HepG2 (cell line): Measurements from ENCODE around the gene ALPL. TPM values are rescaled to one million over a fixed set of nuclear protein-coding genes. Genes with fewer than 3 reads are reported as not detected.

ENCODE experiments used
- ATAC-seq: fragments of 200-7000 bp; cut with Tn5 transposase; 3 replicates; pipeline ENCODE4 v1.9.1; 2020; ENCODE audit warnings: mild to moderate bottlenecking, moderate library complexity
- BruUV-seq: library from RNA; stranded (reverse); fragments of 400-500 nt; replicated peaks from 2 replicates; lab custom pipeline; 2021; lab: Mats Ljungman, UMichigan
- CTCF ChIA-PET: fragments of 300-600 bp; formaldehyde crosslinking; extraction: SDS; loops from one replicate; lab custom pipeline; 2021; ENCODE audit warnings: low total read pairs, inconsistent platforms, low intra/inter-chr PET ratio; lab: Yijun Ruan, JAX
- POLR2A ChIA-PET: fragments of 350-600 bp; sonication (Branson Sonifier 250); formaldehyde crosslinking; loops from one replicate; lab custom pipeline; 2020; ENCODE audit warnings: antibody characterized with exemption, inconsistent platforms; lab: Yijun Ruan, JAX
- DNase-seq: peaks from one replicate; pipeline ENCODE4 v3.0.0-alpha.2; 2015; ENCODE audit warnings: low spot score
- FAIRE-seq: peaks from 3 replicates; lab custom pipeline; 2011; peaks lifted over from hg19 to GRCh38; lab: Jason Lieb, UNC
- H2AFZ ChIP-seq: one replicate; pipeline ENCODE4 v1.6.1; 2011; ENCODE audit warnings: low read length, inconsistent platforms
- H3K27ac ChIP-seq: fragments of 300-600 bp; 3 replicates; pipeline ENCODE4 v1.8.0; 2011; ENCODE audit warnings: mixed run types, mild to moderate bottlenecking, mixed read lengths, low read length, inconsistent platforms; ENCODE audit not compliant: insufficient read depth; ENCODE audit errors: extremely low read length
- H3K27me3 ChIP-seq, 2 experiments: fragments of 200-600 bp in 1 of 2; 2 replicates in 1 of 2; 3 replicates in 1 of 2; pipeline versions ENCODE4 v1.6.0 to v1.8.0; 2011; ENCODE audit warnings: low read length in 2 of 2, mild to moderate bottlenecking in 2 of 2, moderate library complexity in 2 of 2, inconsistent platforms in 1 of 2; ENCODE audit not compliant: insufficient read depth in 2 of 2, control insufficient read depth in 1 of 2
- H3K36me3 ChIP-seq, 2 experiments: fragments of 200-600 bp in 1 of 2; replicated peaks in 1 of 2; 2 replicates in 1 of 2; 3 replicates in 1 of 2; pipeline versions ENCODE4 v1.5.1 to v1.8.0; 2011; ENCODE audit warnings: low read length in 2 of 2, inconsistent platforms in 1 of 2; ENCODE audit not compliant: insufficient read depth in 2 of 2, control insufficient read depth in 1 of 2
- H3K4me1 ChIP-seq: 2 replicates; pipeline ENCODE4 v1.5.1; 2012; ENCODE audit warnings: low read length, inconsistent platforms; ENCODE audit not compliant: insufficient read depth
- H3K4me2 ChIP-seq: 2 replicates; pipeline ENCODE4 v1.6.0; 2011; ENCODE audit warnings: low read depth, low read length, inconsistent platforms
- H3K4me3 ChIP-seq, 3 experiments: fragments of 200-600 bp in 1 of 3; sonication (generic), shearing (Covaris generic) in 1 of 3; replicated peaks in 1 of 3; 2 replicates each; pipeline ENCODE4 v1.5.1; 2011 to 2016; ENCODE audit warnings: low read length in 3 of 3, inconsistent platforms in 2 of 3, low read depth in 2 of 3, mild to moderate bottlenecking in 2 of 3, control low read depth in 1 of 3, mixed read lengths in 1 of 3; ENCODE audit not compliant: insufficient read depth in 1 of 3
- H3K79me2 ChIP-seq: one replicate; pipeline ENCODE4 v1.6.1; 2011; ENCODE audit warnings: low read length, inconsistent platforms; ENCODE audit not compliant: insufficient read depth
- H3K9ac ChIP-seq: 2 replicates; pipeline ENCODE4 v1.6.0; 2011; ENCODE audit warnings: mild to moderate bottlenecking, low read depth, low read length, inconsistent platforms; ENCODE audit not compliant: insufficient read depth
- H3K9me3 ChIP-seq: 2 replicates; pipeline ENCODE4 v1.5.1; 2012; ENCODE audit warnings: mild to moderate bottlenecking, low read length
- H4K20me1 ChIP-seq: 2 replicates; pipeline ENCODE4 v1.6.0; 2011; ENCODE audit warnings: inconsistent platforms, mild to moderate bottlenecking, low read length, moderate library complexity; ENCODE audit not compliant: insufficient read depth
- ESRRA ChIP-seq: sonication (generic); formaldehyde crosslinking; IDR thresholded peaks from 2 replicates; pipeline ENCODE4 v1.5.1; 2020; ENCODE audit warnings: mild to moderate bottlenecking, low read depth, missing genetic modification reagents
- FOXK2 ChIP-seq: fragments of 450-650 bp; IDR thresholded peaks from 2 replicates; pipeline ENCODE4 v1.6.1; 2016
- HMGA1 ChIP-seq: sonication (generic); formaldehyde crosslinking; conservative IDR thresholded peaks from 2 replicates; pipeline ENCODE4 v1.4.0; 2020; ENCODE audit warnings: missing genetic modification reagents
- SRSF4 ChIP-seq: fragments of 200-400 bp; formaldehyde crosslinking; IDR thresholded peaks from one replicate; pipeline ENCODE4 v1.6.1; 2018; ENCODE audit warnings: mild to moderate bottlenecking, low read depth, low read length, moderate library complexity; ENCODE audit not compliant: poor library complexity, severe bottlenecking
- TBX3 ChIP-seq: fragments of 450-650 bp; IDR thresholded peaks from 2 replicates; pipeline ENCODE4 v1.6.1; 2017; ENCODE audit warnings: antibody characterized with exemption, mild to moderate bottlenecking, inconsistent platforms, borderline replicate concordance
- ZBTB42 ChIP-seq: sonication (generic); formaldehyde crosslinking; IDR thresholded peaks from 2 replicates; pipeline ENCODE4 v1.5.0; 2020; ENCODE audit warnings: mild to moderate bottlenecking, missing genetic modification reagents
- ZNF225 ChIP-seq: sonication (generic); formaldehyde crosslinking; IDR thresholded peaks from 2 replicates; pipeline ENCODE4 v1.4.0; 2020; ENCODE audit warnings: mild to moderate bottlenecking, missing genetic modification reagents
- WGBS: methylation state at CpG from one replicate; pipeline ENCODE4 v1.1.6; 2017; ENCODE audit warnings: low lambda C conversion rate; 5-methylcytosine and 5-hydroxymethylcytosine counted together
- in situ Hi-C: cut with HindIII; loops from 2 replicates; pipeline ENCODE4 v1.10.0; 2017; ENCODE audit warnings: low pct_unique_long_range_greater_than_20kb; ENCODE audit not compliant: extremely low pct_ligation_motif_present
- intact Hi-C: fragments of 100-400 bp; cut with micrococcal nuclease; formaldehyde crosslinking; loops from one replicate; pipeline ENCODE4 v1.10.0; 2022; ENCODE audit not compliant: unreplicated experiment
- polyA plus RNA-seq, 8 experiments: library from polyadenylated mRNA; depleted of rRNA in 3 of 8; stranded (reverse) in 7 of 8; unstranded in 1 of 8; fragments of >200 nt; fragmentation: Illumina TruSeq in 4 of 8; extraction: Trizol in 4 of 8; gene quantifications; 2 replicates each; pipeline versions ENCODE4 v1.2.1 to v1.2.3, GENCODE V29; 2011 to 2016; ENCODE audit warnings: low read depth in 4 of 8, missing spikeins in 1 of 8, mixed read lengths in 1 of 8; ENCODE audit not compliant: insufficient read depth in 1 of 8
- total RNA-seq, 5 experiments: library from RNA; depleted of rRNA; stranded (reverse); fragments of >200 nt; fragmentation: Illumina TruSeq; extraction: Trizol; gene quantifications; 2 replicates each; pipeline ENCODE4 v1.2.3, GENCODE V29; 2016; ENCODE audit warnings: low read depth in 1 of 5
- TF ChIP-seq, protein P1 (sequence below): sonication (generic); formaldehyde crosslinking; IDR thresholded peaks from one replicate; pipeline ENCODE4 v1.5.1; 2020; ENCODE audit warnings: mild to moderate bottlenecking, missing genetic modification reagents; ENCODE audit errors: not compliant biosample characterization

Gene ALPL
- total and polyA plus RNA-seq, 2 of the 13 experiments (the other 11 are each of a cell fraction or from before 2014, with no cell fraction given), result 0.12 TPM; not detected in 1

DNA sequence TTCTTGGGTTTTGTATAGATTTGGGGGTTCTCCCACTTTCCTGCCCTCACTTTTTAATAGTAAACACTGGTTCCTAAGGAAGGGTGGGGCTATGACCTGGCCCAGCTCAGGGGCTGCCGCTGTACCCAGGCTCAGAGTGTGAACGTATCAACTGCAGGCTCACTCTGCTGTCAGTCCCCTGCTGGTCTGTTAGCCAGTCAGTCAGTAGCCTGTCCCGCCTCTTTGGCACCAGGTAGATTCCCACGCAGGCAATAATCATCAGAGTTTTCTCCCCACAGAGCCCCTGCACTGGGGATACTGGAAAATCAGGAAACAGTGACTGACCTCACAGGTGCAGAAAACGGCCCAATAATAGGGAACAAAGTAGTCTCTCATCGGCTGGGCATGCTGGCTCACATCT lies 15.0 kb upstream of the ALPL start:
- H3K9ac ChIP-seq, result no peak overlapping the region
- TF ChIP-seq, protein P1, sequence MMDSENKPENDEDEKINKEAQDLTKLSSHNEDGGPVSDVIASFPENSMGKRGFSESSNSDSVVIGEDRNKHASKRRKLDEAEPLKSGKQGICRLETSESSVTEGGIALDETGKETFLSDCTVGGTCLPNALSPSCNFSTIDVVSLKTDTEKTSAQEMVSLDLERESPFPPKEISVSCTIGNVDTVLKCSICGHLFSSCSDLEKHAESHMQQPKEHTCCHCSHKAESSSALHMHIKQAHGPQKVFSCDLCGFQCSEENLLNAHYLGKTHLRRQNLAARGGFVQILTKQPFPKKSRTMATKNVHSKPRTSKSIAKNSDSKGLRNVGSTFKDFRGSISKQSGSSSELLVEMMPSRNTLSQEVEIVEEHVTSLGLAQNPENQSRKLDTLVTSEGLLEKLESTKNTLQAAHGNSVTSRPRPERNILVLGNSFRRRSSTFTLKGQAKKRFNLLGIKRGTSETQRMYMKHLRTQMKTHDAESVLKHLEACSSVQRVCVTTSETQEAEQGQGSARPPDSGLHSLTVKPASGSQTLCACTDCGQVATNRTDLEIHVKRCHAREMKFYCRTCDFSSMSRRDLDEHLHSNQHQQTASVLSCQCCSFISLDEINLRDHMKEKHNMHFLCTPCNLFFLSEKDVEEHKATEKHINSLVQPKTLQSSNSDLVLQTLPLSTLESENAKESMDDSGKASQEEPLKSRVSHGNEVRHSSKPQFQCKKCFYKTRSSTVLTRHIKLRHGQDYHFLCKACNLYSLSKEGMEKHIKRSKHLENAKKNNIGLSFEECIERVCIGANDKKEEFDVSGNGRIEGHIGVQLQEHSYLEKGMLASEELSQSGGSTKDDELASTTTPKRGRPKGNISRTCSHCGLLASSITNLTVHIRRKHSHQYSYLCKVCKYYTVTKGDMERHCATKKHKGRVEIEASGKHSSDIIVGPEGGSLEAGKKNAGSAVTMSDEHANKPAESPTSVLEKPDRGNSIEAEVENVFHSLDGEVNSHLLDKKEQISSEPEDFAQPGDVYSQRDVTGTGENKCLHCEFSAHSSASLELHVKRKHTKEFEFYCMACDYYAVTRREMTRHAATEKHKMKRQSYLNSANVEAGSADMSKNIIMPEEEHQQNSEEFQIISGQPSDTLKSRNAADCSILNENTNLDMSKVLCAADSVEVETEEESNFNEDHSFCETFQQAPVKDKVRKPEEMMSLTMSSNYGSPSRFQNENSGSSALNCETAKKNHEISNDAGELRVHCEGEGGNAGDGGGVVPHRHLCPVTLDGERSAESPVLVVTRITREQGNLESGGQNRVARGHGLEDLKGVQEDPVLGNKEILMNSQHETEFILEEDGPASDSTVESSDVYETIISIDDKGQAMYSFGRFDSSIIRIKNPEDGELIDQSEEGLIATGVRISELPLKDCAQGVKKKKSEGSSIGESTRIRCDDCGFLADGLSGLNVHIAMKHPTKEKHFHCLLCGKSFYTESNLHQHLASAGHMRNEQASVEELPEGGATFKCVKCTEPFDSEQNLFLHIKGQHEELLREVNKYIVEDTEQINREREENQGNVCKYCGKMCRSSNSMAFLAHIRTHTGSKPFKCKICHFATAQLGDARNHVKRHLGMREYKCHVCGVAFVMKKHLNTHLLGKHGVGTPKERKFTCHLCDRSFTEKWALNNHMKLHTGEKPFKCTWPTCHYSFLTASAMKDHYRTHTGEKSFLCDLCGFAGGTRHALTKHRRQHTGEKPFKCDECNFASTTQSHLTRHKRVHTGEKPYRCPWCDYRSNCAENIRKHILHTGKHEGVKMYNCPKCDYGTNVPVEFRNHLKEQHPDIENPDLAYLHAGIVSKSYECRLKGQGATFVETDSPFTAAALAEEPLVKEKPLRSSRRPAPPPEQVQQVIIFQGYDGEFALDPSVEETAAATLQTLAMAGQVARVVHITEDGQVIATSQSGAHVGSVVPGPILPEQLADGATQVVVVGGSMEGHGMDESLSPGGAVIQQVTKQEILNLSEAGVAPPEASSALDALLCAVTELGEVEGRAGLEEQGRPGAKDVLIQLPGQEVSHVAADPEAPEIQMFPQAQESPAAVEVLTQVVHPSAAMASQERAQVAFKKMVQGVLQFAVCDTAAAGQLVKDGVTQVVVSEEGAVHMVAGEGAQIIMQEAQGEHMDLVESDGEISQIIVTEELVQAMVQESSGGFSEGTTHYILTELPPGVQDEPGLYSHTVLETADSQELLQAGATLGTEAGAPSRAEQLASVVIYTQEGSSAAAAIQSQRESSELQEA, result no peak
- TF ChIP-seq ZNF225 (CRISPR knock-in tag) (no peak), SRSF4 (no peak), FOXK2 (no peak), HMGA1 (CRISPR knock-in tag) (no peak), ESRRA (no peak), TBX3 (no peak), ZBTB42 (CRISPR knock-in tag) (no peak)
- TF ChIP-seq, all 625 proteins: peak for 0
- WGBS, result 23% methylated on average over 5 of the region's 6 CpGs
- H3K36me3 ChIP-seq, result no peaks in the 10 kb centered on the region
- CTCF ChIA-PET, result no interaction called here
- DNase-seq (no peak), FAIRE-seq (no peak), ATAC-seq (no peak)
- H4K20me1 ChIP-seq, result no peaks in the 10 kb centered on the region
- POLR2A ChIA-PET, result no interaction called here
- H3K4me1 ChIP-seq, result peaks cover 15% of the 10 kb centered on the region
- H3K4me2 ChIP-seq, result no peak overlapping the region
- no peak overlapping the region for H2AFZ ChIP-seq
- H3K9me3 ChIP-seq, result no peaks in the 10 kb centered on the region
- no peak overlapping the region for H3K27ac ChIP-seq
- BruUV-seq, result no TSS peak
- no peaks in the 10 kb centered on the region for H3K79me2 ChIP-seq
- in situ Hi-C loops, result loop anchor here (5.0 to 25.0 kb wide), 2 partner anchors 122 to 257 kb away; no protein-coding TSS in a partner anchor
- no peak overlapping the region for H3K4me3 ChIP-seq
- intact Hi-C loops, result loop anchor here (10.0 kb wide), 1 partner anchor 259 kb away; no protein-coding TSS in a partner anchor
- peaks cover 0 to 3% of the 10 kb centered on the region in 2 experiments; a peak in 1 of 5 replicates for H3K27me3 ChIP-seq
